ENCODE measurements around the gene MPIG6B. TPM values are rescaled to one million over a fixed set of nuclear protein-coding genes. Genes with fewer than 3 reads are reported as not detected.

MPIG6B gene
- total RNA-seq, 2 experiments from 2014 or later, result 0.06 TPM; not detected in 1

DNA sequence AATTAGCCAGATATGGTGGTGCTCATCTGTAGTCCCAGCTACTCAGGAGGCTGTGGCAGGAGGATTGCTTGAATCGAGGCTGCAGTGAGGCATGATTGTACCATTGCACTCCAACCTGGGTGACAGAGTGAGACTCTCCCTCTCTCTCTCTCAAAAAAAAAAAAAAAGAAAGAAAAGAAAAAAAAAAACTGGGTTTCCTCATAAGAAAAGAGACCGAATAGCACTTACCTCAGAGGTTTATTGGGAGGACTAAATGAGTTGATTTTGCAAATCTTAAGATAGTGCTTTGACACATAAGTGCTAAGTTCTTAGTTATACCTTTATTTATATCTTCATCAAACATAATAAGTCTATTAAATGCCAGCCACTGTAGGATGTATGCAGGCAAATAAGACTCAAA, 47.7 kb downstream of the MPIG6B start:
- ChIA-PET POLR2A (no interaction called here), CTCF (interaction anchor here (0.7 to 3.6 kb wide), 8 partner anchors 18 to 160 kb away, joined by 3 to 23 read pairs (median 8); partner anchors contain the start of genes CLIC1, DDAH2 and MSH5)

GRCh38 chr6:31771992-31772358, 48.8 kb downstream of the MPIG6B start:
- ChIA-PET CTCF (interaction anchor here (1.0 to 3.6 kb wide), 2 partner anchors 19 to 34 kb away, joined by 3 to 23 read pairs; partner anchors contain the start of gene CLIC1), POLR2A (interaction anchor here (0.7 kb wide), 1 partner anchor 27 kb away, joined by 4 read pairs; no protein-coding TSS in a partner anchor)

- ChIA-PET POLR2A (interaction anchor here (0.6 kb wide), 1 partner anchor 115 kb away, joined by 3 read pairs; no protein-coding TSS in a partner anchor), CTCF (interaction anchor here (0.6 to 0.9 kb wide), 3 partner anchors 17 to 47 kb away, joined by 3 read pairs; no protein-coding TSS in a partner anchor)
Observed at GRCh38 chr6:31775184-31775583, 52.0 kb downstream of the MPIG6B start.

DNA sequence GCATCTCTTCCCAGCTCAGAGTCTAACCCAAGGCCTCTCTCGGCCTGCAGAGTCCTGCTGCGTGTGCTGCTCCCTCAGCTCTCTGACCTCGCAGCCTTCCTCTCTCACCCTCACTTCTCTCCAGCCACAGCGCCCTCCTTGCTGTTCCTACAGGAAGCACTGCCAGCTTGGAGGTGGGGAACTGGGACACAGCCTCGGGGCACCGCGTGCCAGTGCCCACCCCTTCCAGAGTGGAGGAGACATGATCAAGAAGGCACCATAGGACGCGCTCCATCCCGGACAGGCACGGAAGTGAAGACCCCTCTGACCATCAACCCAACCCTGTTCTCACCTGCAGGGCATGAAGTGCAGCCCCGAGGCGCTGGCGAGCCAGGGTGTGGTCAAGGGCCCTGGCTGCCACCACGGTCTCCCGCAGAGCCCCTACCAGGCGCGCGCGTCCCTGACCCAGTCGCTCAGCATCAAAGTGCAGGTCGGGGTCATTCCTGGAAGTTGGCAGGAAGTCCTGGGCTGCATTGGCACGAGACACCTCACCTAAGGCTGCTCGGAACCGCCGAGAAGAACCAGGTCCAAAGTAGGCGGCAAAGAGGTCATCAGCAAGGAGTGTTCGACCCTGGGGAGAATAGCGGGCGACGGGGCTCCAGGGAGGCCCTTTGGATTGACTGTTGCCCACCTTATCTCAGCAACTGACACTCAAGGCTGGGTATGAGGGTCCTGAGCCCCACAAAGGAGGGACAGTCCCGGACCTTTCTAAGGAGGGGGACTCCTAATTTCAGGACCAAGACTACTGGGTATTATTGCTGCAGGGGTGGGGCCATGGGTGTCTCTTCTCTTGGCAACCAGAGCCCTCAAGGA, 52.7 kb downstream of the MPIG6B start:
- ChIA-PET CTCF (interaction anchor here (0.6 to 0.7 kb wide), 2 partner anchors 46 to 48 kb away, joined by 3 read pairs; no protein-coding TSS in a partner anchor), POLR2A (no interaction called here)

Other genes starting within 250 kb of the MPIG6B start
- gene MICB, start 225.2 kb upstream of the MPIG6B start, total RNA-seq, result 10 to 100 TPM; 22.1 to 22.5 TPM
- gene MCCD1, start 194.4 kb upstream of the MPIG6B start, total RNA-seq, result not detected
- 100 to 1,000 TPM; 611 to 614 TPM for gene DDX39B, start 181.4 kb upstream of the MPIG6B start, total RNA-seq
- gene ATP6V1G2, start 176.8 kb upstream of the MPIG6B start, total RNA-seq, result 1 to 10 TPM; 1.2 to 1.4 TPM
- 10 to 100 TPM; 11.4 to 12.3 TPM for gene NFKBIL1, start 175.8 kb upstream of the MPIG6B start, total RNA-seq
- 100 to 1,000 TPM; 702 to 706 TPM for gene LTA, start 151.1 kb upstream of the MPIG6B start, total RNA-seq
- 100 to 1,000 TPM; 161 to 162 TPM for gene TNF, start 147.8 kb upstream of the MPIG6B start, total RNA-seq
- 100 to 1,000 TPM; 178 to 181 TPM for gene LTB, start 140.9 kb upstream of the MPIG6B start, total RNA-seq
- gene LST1, start 137.1 kb upstream of the MPIG6B start, total RNA-seq, result 10 to 100 TPM; 16.3 to 19.2 TPM
- 10 to 100 TPM; 25.2 to 29.7 TPM for gene NCR3, start 130.4 kb upstream of the MPIG6B start, total RNA-seq
- gene AIF1, start 108.1 kb upstream of the MPIG6B start, total RNA-seq, result 10 to 100 TPM; 53.8 to 62.0 TPM
- 100 to 1,000 TPM; 255 to 257 TPM for gene PRRC2A, start 102.7 kb upstream of the MPIG6B start, total RNA-seq
- gene BAG6, start 70.7 kb upstream of the MPIG6B start, total RNA-seq, result 100 to 1,000 TPM; 254 to 267 TPM
- 1 to 10 TPM; 1.9 to 2.2 TPM for gene APOM, start 67.5 kb upstream of the MPIG6B start, total RNA-seq
- gene C6orf47, start 62.6 kb upstream of the MPIG6B start, total RNA-seq, result 10 to 100 TPM; 16.7 to 17.6 TPM
- 10 to 100 TPM; 44.6 to 45.1 TPM for gene GPANK1, start 58.4 kb upstream of the MPIG6B start, total RNA-seq
- gene CSNK2B, start 57.3 kb upstream of the MPIG6B start, total RNA-seq, result 100 to 1,000 TPM; 329 TPM
- 10 to 100 TPM; 18.1 to 20.1 TPM for gene LY6G5B, start 53.4 kb upstream of the MPIG6B start, total RNA-seq
- 1 to 10 TPM; 3.1 to 3.5 TPM for gene LY6G5C, start 42.3 kb upstream of the MPIG6B start, total RNA-seq
- 10 to 100 TPM; 30.1 to 32.0 TPM for gene ABHD16A, start 20.0 kb upstream of the MPIG6B start, total RNA-seq
- gene LY6G6F, start 16.5 kb upstream of the MPIG6B start, total RNA-seq, result not detected
- gene LY6G6D, start 8.0 kb upstream of the MPIG6B start, total RNA-seq, result not detected
- gene LY6G6C, start 1.6 kb upstream of the MPIG6B start, total RNA-seq, result not detected
- gene DDAH2, start 5.9 kb downstream of the MPIG6B start, total RNA-seq, result 1 to 10 TPM; 4.6 to 4.9 TPM
- 100 to 1,000 TPM; 383 to 395 TPM for gene CLIC1, start 13.2 kb downstream of the MPIG6B start, total RNA-seq
- 10 to 100 TPM; 60.3 to 61.5 TPM for gene MSH5, start 16.6 kb downstream of the MPIG6B start, total RNA-seq
- gene SAPCD1, start 39.3 kb downstream of the MPIG6B start, total RNA-seq, result 1 to 10 TPM; 7.6 to 8.6 TPM
- gene VWA7, start 54.0 kb downstream of the MPIG6B start, total RNA-seq, result 1 to 10 TPM; 1.6 to 1.9 TPM
- 100 to 1,000 TPM; 190 to 191 TPM for gene VARS1, start 72.4 kb downstream of the MPIG6B start, total RNA-seq
- 100 to 1,000 TPM; 154 to 166 TPM for gene LSM2, start 83.6 kb downstream of the MPIG6B start, total RNA-seq
- gene HSPA1L, start 91.9 kb downstream of the MPIG6B start, total RNA-seq, result 1 to 10 TPM; 2.6 to 2.7 TPM
- 10 to 100 TPM; 62.0 to 63.9 TPM for gene HSPA1A, start 92.2 kb downstream of the MPIG6B start, total RNA-seq
- 10 to 100 TPM; 82.6 to 86.9 TPM for gene HSPA1B, start 104.4 kb downstream of the MPIG6B start, total RNA-seq
- gene NEU1, start 139.4 kb downstream of the MPIG6B start, total RNA-seq, result 10 to 100 TPM; 15.9 to 17.4 TPM
- gene SLC44A4, start 155.6 kb downstream of the MPIG6B start, total RNA-seq, result not detected
- 10 to 100 TPM; 67.4 to 67.8 TPM for gene EHMT2, start 174.3 kb downstream of the MPIG6B start, total RNA-seq
- gene ZBTB12, start 178.7 kb downstream of the MPIG6B start, total RNA-seq, result 1 to 10 TPM; 3.3 to 3.6 TPM
- gene C2, start 204.3 kb downstream of the MPIG6B start, total RNA-seq, result under 1 TPM; 0.59 to 0.82 TPM
- not detected for gene CFB, start 222.7 kb downstream of the MPIG6B start, total RNA-seq
- gene NELFE, start 235.6 kb downstream of the MPIG6B start, total RNA-seq, result 10 to 100 TPM; 80.0 to 85.7 TPM
- gene SKIC2, start 235.8 kb downstream of the MPIG6B start, total RNA-seq, result 100 to 1,000 TPM; 106 to 109 TPM
- 10 to 100 TPM; 11.8 to 13.7 TPM for gene DXO, start 248.8 kb downstream of the MPIG6B start, total RNA-seq

Data from activated CD8-positive, alpha-beta memory T cell treated with anti-CD3 and anti-CD28 coated beads for 36 hours (primary cell).